Activated naive CD8-positive, alpha-beta T cell (primary cell): ENCODE data around the gene CSMD2.

Source experiments
- H3K27ac Mint-ChIP-seq: one replicate; pipeline ENCODE4 v1.8.0; 2021; ENCODE audit warnings: mixed read lengths
- H3K27me3 Mint-ChIP-seq: one replicate; pipeline ENCODE4 v1.8.0; 2021; ENCODE audit warnings: mixed read lengths
- H3K36me3 Mint-ChIP-seq: one replicate; pipeline ENCODE4 v1.8.0; 2021; ENCODE audit warnings: mixed read lengths
- H3K4me1 Mint-ChIP-seq: one replicate; pipeline ENCODE4 v1.8.0; 2021; ENCODE audit warnings: low read depth, mixed read lengths
- H3K4me3 Mint-ChIP-seq: one replicate; pipeline ENCODE4 v1.8.0; 2021; ENCODE audit warnings: mild to moderate bottlenecking, mixed read lengths
- H3K9me3 Mint-ChIP-seq: one replicate; pipeline ENCODE4 v1.8.0; 2021; ENCODE audit warnings: low read depth, mixed read lengths

The CSMD2 gene

GRCh38 chr1:33927721-33928120 lies 237.3 kb downstream of the CSMD2 start:
- H3K9me3 Mint-ChIP-seq = no peaks in the 10 kb centered on the region
- H3K27me3 Mint-ChIP-seq = no peaks in the 10 kb centered on the region
- no peaks in the 10 kb centered on the region for H3K4me1 Mint-ChIP-seq
- H3K36me3 Mint-ChIP-seq = no peaks in the 10 kb centered on the region
- H3K27ac Mint-ChIP-seq = no peak overlapping the region
- no peak overlapping the region for H3K4me3 Mint-ChIP-seq

DNA sequence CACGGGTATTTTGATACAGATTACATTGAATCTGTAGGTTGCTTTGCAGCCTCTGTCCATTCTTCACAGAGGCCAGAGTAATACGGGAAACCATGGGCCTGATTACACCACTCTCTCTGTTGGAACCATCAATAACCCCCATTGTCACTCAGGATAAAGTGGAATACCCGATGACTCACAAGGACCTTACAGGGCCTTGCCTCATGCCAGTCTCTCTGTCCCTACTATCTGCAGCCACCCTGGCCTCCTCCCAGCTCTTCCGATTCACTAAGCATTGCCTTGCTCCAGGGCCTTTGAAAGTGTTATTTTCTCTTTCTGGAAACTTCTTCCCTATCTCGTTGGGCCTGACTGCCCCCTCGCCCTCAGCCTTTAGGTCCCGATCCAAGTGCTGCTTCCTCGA lies 239.4 kb downstream of the CSMD2 start:
- H3K9me3 Mint-ChIP-seq = no peaks in the 10 kb centered on the region
- no peaks in the 10 kb centered on the region for H3K36me3 Mint-ChIP-seq
- H3K27ac Mint-ChIP-seq = no peak overlapping the region
- H3K27me3 Mint-ChIP-seq = no peaks in the 10 kb centered on the region
- no peaks in the 10 kb centered on the region for H3K4me1 Mint-ChIP-seq
- no peak overlapping the region for H3K4me3 Mint-ChIP-seq

GRCh38 chr1:33921281-33921680 lies 243.7 kb downstream of the CSMD2 start:
- H3K4me1 Mint-ChIP-seq = no peaks in the 10 kb centered on the region
- no peaks in the 10 kb centered on the region for H3K9me3 Mint-ChIP-seq
- peaks cover 4% of the 10 kb centered on the region for H3K27me3 Mint-ChIP-seq
- no peaks in the 10 kb centered on the region for H3K36me3 Mint-ChIP-seq
- no peak overlapping the region for H3K4me3 Mint-ChIP-seq
- H3K27ac Mint-ChIP-seq = no peak overlapping the region

DNA sequence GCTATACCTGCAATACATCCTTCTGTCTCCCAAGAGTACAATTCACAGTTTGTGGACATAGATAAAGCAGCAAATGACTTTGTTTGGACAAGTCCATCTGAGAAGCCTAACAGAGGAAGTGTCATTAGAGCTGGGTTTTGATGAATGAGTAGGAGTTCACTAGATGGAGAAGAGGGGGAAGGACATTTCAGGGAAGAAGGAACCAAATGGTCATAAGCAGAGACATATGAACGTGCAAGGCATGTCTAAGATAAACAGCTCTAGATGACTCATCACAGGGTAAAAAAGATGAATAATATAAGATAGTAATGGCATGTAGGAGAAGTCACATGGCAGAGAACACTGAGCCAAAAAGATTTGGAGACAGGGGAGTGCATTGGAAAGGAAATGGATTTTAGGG lies 246.7 kb downstream of the CSMD2 start:
- Mint-ChIP-seq H3K27me3 (peaks cover 9% of the 10 kb centered on the region), H3K4me3 (no peak overlapping the region), H3K27ac (no peak overlapping the region)

GRCh38 chr1:33916786-33917185 lies 248.2 kb downstream of the CSMD2 start:
- H3K4me1 Mint-ChIP-seq = no peaks in the 10 kb centered on the region
- H3K4me3 Mint-ChIP-seq = no peak overlapping the region
- H3K9me3 Mint-ChIP-seq = no peaks in the 10 kb centered on the region

More for the DNA sequence above, 246.7 kb downstream of the CSMD2 start:
- H3K36me3 Mint-ChIP-seq = no peaks in the 10 kb centered on the region
- no peaks in the 10 kb centered on the region for H3K4me1 Mint-ChIP-seq
- no peaks in the 10 kb centered on the region for H3K9me3 Mint-ChIP-seq

GRCh38 chr1:33914531-33914930 lies 250.5 kb downstream of the CSMD2 start:
- peaks cover 11% of the 10 kb centered on the region for H3K27me3 Mint-ChIP-seq
- H3K4me3 Mint-ChIP-seq = no peak overlapping the region
- no peaks in the 10 kb centered on the region for H3K36me3 Mint-ChIP-seq
- no peaks in the 10 kb centered on the region for H3K4me1 Mint-ChIP-seq
- no peak overlapping the region for H3K27ac Mint-ChIP-seq
- no peaks in the 10 kb centered on the region for H3K9me3 Mint-ChIP-seq

More at GRCh38 chr1:33916786-33917185, 248.2 kb downstream of the CSMD2 start:
- H3K27me3 Mint-ChIP-seq = peaks cover 9% of the 10 kb centered on the region
- H3K27ac Mint-ChIP-seq = no peak overlapping the region
- no peaks in the 10 kb centered on the region for H3K36me3 Mint-ChIP-seq

- no peaks in the 10 kb centered on the region for H3K36me3 Mint-ChIP-seq
- H3K4me1 Mint-ChIP-seq = no peaks in the 10 kb centered on the region
- H3K27me3 Mint-ChIP-seq = peaks cover 18% of the 10 kb centered on the region
- no peaks in the 10 kb centered on the region for H3K9me3 Mint-ChIP-seq
- H3K27ac Mint-ChIP-seq = no peak overlapping the region
- H3K4me3 Mint-ChIP-seq = no peak overlapping the region
Observed at GRCh38 chr1:33908324-33908956, 256.6 kb downstream of the CSMD2 start.

DNA sequence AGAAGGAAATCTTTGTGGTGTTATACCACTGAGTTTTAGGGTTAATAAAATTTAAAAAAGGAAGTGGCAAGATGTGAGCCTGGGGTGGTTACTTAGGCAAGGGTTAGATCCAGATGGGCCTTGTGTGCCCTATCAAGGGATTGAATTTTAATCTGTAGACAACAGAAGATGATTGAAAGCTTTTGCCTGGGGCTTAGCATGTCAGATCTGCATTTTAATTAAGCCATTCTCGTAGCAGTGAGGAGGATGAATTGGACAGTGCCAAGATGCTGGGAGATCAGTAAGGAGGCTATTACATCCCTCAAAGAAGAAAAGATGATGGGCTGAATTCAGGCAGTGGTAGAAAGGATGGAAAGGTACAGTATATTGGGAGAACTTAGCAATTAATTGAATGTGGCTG lies 258.9 kb downstream of the CSMD2 start:
- Mint-ChIP-seq H3K4me1 (no peaks in the 10 kb centered on the region), H3K36me3 (no peaks in the 10 kb centered on the region), H3K4me3 (no peak overlapping the region), H3K27me3 (peaks cover 16% of the 10 kb centered on the region), H3K27ac (no peak overlapping the region), H3K9me3 (no peaks in the 10 kb centered on the region)

GRCh38 chr1:33905241-33905640 lies 259.8 kb downstream of the CSMD2 start:
- Mint-ChIP-seq H3K27ac (no peak overlapping the region), H3K4me1 (no peaks in the 10 kb centered on the region), H3K36me3 (no peaks in the 10 kb centered on the region), H3K9me3 (no peaks in the 10 kb centered on the region), H3K27me3 (peaks cover 16% of the 10 kb centered on the region), H3K4me3 (no peak overlapping the region)

DNA sequence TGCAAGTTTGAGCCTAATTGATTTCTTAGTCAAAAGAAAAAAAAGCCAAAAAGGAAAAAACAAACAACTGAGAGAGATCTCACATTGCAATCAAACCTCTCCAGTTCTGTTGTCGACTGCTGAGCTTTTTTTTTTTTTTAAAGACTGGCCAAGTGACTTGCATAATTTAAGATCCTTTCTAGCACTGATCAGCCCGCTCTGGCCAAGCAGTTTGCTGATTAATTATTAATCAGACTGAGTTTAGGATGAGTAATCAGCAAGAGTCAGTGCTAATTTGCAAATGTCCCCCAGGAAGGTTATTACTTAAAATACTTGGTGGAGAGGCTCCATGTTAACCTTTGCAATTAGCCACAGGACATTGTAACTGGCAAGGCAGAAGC lies 261.8 kb downstream of the CSMD2 start:
- H3K9me3 Mint-ChIP-seq = no peaks in the 10 kb centered on the region
- H3K4me3 Mint-ChIP-seq = no peak overlapping the region
- H3K36me3 Mint-ChIP-seq = no peaks in the 10 kb centered on the region
- peaks cover 17% of the 10 kb centered on the region for H3K27me3 Mint-ChIP-seq
- no peaks in the 10 kb centered on the region for H3K4me1 Mint-ChIP-seq
- H3K27ac Mint-ChIP-seq = no peak overlapping the region

DNA sequence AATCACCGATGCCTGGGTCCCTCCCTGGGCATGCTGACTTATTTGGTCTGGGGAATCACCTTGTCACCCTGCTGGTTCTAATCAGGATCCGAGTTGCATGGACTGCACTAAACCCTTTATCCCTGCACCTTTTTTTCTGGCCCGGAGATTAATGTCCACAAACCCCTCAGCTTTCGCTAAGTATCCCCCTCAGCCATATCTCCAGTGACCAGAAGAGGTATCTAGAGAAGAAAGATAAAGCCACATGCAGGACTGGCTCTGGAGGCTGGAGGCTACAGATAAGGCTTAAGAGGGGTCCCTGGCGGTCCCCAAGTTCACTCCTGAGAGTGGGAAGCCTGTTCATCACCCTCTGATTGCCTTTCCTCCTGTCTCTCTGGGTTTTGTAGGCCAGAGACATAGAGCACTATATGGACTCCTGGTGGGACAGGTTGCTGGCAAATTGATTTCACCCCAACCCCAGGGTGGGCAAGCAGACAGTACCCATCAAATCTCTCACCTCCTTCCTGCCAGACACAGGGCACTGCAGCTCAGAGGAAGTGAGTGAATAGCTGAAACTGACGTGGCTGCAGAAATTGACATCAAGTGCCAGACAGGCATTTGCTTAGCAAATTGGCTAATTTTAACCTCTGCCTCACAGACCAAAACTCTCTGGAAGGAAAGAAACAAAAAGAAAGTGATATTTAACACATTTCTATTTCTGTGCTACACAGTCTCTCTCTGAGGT lies 262.4 kb downstream of the CSMD2 start:
- Mint-ChIP-seq H3K4me3 (no peak overlapping the region), H3K4me1 (no peaks in the 10 kb centered on the region), H3K27ac (no peak overlapping the region), H3K9me3 (no peaks in the 10 kb centered on the region), H3K27me3 (peaks cover 17% of the 10 kb centered on the region), H3K36me3 (no peaks in the 10 kb centered on the region)

DNA sequence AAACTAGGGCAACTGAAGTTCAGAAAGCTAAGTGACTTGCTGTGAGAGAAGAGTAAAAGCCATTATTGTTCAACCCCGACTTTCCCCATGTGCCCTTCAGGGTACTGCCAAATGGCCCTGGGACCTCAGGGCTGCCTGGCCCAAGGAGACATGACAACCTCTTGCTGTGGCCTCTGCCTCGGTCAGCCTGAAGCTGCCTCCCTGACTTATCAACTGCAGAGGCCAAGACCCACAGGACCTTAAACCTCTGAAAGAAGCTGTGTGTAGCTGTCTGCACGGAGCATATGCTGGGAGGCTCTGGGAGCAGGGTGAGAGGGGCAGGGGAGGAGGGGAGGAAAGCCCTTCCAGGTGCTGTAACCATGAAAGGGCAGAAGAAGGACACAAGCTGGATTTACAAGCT lies 265.3 kb downstream of the CSMD2 start:
- no peak overlapping the region for H3K4me3 Mint-ChIP-seq
- H3K27ac Mint-ChIP-seq = no peak overlapping the region
- no peaks in the 10 kb centered on the region for H3K4me1 Mint-ChIP-seq
- no peaks in the 10 kb centered on the region for H3K36me3 Mint-ChIP-seq
- H3K9me3 Mint-ChIP-seq = no peaks in the 10 kb centered on the region
- peaks cover 17% of the 10 kb centered on the region for H3K27me3 Mint-ChIP-seq

GRCh38 chr1:33898881-33899280 lies 266.1 kb downstream of the CSMD2 start:
- no peaks in the 10 kb centered on the region for H3K36me3 Mint-ChIP-seq
- no peaks in the 10 kb centered on the region for H3K9me3 Mint-ChIP-seq
- peaks cover 16% of the 10 kb centered on the region for H3K27me3 Mint-ChIP-seq
- no peak overlapping the region for H3K4me3 Mint-ChIP-seq
- no peaks in the 10 kb centered on the region for H3K4me1 Mint-ChIP-seq
- H3K27ac Mint-ChIP-seq = no peak overlapping the region

- Mint-ChIP-seq H3K4me1 (no peaks in the 10 kb centered on the region), H3K36me3 (no peaks in the 10 kb centered on the region), H3K27me3 (peaks cover 12% of the 10 kb centered on the region), H3K27ac (no peak overlapping the region), H3K4me3 (no peak overlapping the region), H3K9me3 (no peaks in the 10 kb centered on the region)
Observed at GRCh38 chr1:33898406-33898805, 266.6 kb downstream of the CSMD2 start.

DNA sequence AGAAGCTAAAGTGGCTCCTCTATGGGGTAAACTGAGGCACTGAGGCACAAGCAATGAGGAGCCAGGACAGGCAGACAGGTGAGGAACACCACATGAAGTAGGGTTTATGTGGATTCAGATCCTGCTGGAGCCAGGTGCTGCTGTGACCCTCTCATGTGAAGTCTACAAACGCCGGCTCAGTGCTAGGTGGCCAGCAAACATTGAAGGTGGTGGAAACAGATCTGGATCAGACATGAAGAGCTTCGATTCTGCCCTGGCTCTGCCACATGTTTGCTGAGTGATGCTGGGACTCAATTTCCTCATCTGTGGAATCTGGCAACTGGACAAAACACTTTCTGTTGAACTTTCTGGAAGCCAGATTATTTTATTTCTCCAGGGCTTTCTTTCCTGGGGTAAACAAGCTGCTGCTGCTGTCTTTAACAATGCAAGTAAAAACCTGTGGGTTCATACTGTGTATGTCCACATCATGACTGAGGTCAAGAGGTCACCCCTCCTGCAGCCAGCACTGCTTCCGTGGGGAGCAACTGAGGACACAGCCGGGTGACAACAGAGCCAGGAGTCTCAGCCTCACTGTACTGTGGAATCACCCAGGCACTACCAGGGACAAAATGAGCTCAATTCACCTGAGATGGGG lies 267.8 kb downstream of the CSMD2 start:
- H3K4me3 Mint-ChIP-seq = no peak overlapping the region
- H3K36me3 Mint-ChIP-seq = no peaks in the 10 kb centered on the region
- H3K9me3 Mint-ChIP-seq = no peaks in the 10 kb centered on the region
- H3K4me1 Mint-ChIP-seq = no peaks in the 10 kb centered on the region
- H3K27ac Mint-ChIP-seq = no peak overlapping the region
- peaks cover 11% of the 10 kb centered on the region for H3K27me3 Mint-ChIP-seq
